DOHH2 (cell line): Measurements from ENCODE around the gene CD74.

Experiments
- EZH2phosphoT487 ChIP-seq: fragments of 200-600 bp; sonication (generic); IDR thresholded peaks from 2 replicates; pipeline ENCODE4 v1.6.1; 2017; ENCODE audit warnings: borderline replicate concordance, mild to moderate bottlenecking, antibody characterized with exemption, low read length, moderate library complexity, mixed read lengths
- TF ChIP-seq, protein P1 (sequence below): fragments of 200-600 bp; sonication (generic); IDR thresholded peaks from one replicate; pipeline ENCODE4 v1.5.1; 2014; ENCODE audit warnings: antibody characterized with exemption, mild to moderate bottlenecking, low read depth, low read length; ENCODE audit not compliant: poor library complexity, severe bottlenecking

DNA sequence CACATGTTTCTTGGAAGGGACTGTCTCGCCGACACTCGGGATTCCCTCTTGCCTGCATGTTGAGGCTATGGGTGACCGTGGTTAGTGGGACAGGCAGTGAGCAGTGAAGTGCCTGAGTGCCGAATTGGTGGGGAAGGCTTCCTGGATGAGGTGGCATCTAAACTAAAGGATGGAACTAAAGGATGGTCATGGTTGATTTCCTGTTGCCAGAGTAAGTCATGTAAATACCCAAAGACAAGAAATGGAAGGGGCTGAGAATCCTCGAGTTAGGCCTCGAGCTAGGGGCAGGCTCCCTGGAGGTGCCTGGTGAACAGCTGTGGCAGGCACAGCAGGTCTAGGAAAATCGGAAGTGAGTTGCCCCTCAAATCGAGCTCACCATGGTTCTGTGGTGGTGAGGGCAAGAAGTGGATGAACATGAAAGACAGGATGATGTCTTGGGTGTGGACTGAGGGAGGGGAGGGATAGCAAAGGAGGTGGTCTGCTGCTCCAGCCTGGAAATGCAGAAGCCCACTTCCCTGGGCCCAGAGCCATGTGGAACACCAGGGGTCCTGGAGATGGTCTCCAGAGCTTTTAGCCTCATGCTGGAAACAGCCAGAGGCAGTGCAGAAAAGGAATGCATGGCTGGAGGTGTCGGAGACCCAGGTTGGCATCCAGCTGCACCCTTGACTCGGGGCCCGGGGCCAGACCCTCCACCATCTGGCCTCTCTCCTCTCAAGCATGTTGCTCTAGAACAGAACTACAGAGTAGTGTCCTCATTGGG, 12.2 kb downstream of the CD74 start:
- TF ChIP-seq, protein P1, sequence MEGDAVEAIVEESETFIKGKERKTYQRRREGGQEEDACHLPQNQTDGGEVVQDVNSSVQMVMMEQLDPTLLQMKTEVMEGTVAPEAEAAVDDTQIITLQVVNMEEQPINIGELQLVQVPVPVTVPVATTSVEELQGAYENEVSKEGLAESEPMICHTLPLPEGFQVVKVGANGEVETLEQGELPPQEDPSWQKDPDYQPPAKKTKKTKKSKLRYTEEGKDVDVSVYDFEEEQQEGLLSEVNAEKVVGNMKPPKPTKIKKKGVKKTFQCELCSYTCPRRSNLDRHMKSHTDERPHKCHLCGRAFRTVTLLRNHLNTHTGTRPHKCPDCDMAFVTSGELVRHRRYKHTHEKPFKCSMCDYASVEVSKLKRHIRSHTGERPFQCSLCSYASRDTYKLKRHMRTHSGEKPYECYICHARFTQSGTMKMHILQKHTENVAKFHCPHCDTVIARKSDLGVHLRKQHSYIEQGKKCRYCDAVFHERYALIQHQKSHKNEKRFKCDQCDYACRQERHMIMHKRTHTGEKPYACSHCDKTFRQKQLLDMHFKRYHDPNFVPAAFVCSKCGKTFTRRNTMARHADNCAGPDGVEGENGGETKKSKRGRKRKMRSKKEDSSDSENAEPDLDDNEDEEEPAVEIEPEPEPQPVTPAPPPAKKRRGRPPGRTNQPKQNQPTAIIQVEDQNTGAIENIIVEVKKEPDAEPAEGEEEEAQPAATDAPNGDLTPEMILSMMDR, result no peak
- no peak for TF ChIP-seq EZH2phosphoT487
